Caco-2 (cell line): ENCODE data around the gene CROCC2. TPM values are rescaled to one million over a fixed set of nuclear protein-coding genes. Genes with fewer than 3 reads are reported as not detected.

Experiments used
- BruUV-seq: library from RNA; stranded (reverse); fragments of 400-500 nt; replicated peaks from 2 replicates; lab custom pipeline; 2021; lab: Mats Ljungman, UMichigan
- CTCF ChIA-PET: fragments of 300-600 bp; sonication (Branson Sonifier 250); formaldehyde crosslinking; loops from one replicate; lab custom pipeline; 2022; ENCODE audit warnings: antibody characterized with exemption; lab: Charles Lee
- POLR2A ChIA-PET: fragments of 300-600 bp; sonication (Branson Sonifier 250); formaldehyde crosslinking; loops from one replicate; lab custom pipeline; 2022; ENCODE audit warnings: antibody characterized with exemption; lab: Charles Lee
- DNase-seq, 2 experiments: peaks; one replicate each; pipeline versions ENCODE4 v3.0.0 to v3.0.0-alpha.2; 2020 to 2022
- H3K27me3 ChIP-seq: replicated peaks from 2 replicates; pipeline ENCODE4 v1.6.0; 2011; ENCODE audit warnings: low read length; ENCODE audit not compliant: control insufficient read depth, insufficient read depth
- H3K36me3 ChIP-seq: 2 replicates; pipeline ENCODE4 v1.5.1; 2011; ENCODE audit warnings: low read length; ENCODE audit not compliant: control insufficient read depth, insufficient read depth
- H3K4me1 ChIP-seq: fragments of 250-450 bp; sonication (Bioruptor Pico); 2 replicates; pipeline ENCODE4 v1.5.1; 2020; ENCODE audit warnings: mild to moderate bottlenecking
- H3K4me3 ChIP-seq: 2 replicates; pipeline ENCODE4 v1.5.1; 2011; ENCODE audit warnings: low read depth, mild to moderate bottlenecking, control low read depth, low read length
- H3K9me3 ChIP-seq: fragments of 250-450 bp; sonication (Bioruptor Pico); 2 replicates; pipeline ENCODE4 v1.5.1; 2020; ENCODE audit warnings: mild to moderate bottlenecking, moderate library complexity
- H3K27ac Mint-ChIP-seq: one replicate; pipeline ENCODE4 v1.8.0; 2022; ENCODE audit warnings: mixed read lengths; ENCODE audit not compliant: unreplicated experiment
- H3K27me3 Mint-ChIP-seq: one replicate; pipeline ENCODE4 v1.8.0; 2022; ENCODE audit warnings: mixed read lengths; ENCODE audit not compliant: insufficient read depth, unreplicated experiment
- H3K36me3 Mint-ChIP-seq: one replicate; pipeline ENCODE4 v1.8.0; 2022; ENCODE audit warnings: mild to moderate bottlenecking, mixed read lengths; ENCODE audit not compliant: insufficient read depth, unreplicated experiment
- H3K4me1 Mint-ChIP-seq: one replicate; pipeline ENCODE4 v1.8.0; 2022; ENCODE audit warnings: low read depth, mixed read lengths; ENCODE audit not compliant: unreplicated experiment
- H3K4me3 Mint-ChIP-seq: one replicate; pipeline ENCODE4 v1.8.0; 2022; ENCODE audit warnings: mild to moderate bottlenecking, moderate library complexity, mixed read lengths; ENCODE audit not compliant: unreplicated experiment
- H3K9me3 Mint-ChIP-seq: one replicate; pipeline ENCODE4 v1.8.0; 2022; ENCODE audit warnings: mixed read lengths; ENCODE audit not compliant: unreplicated experiment
- intact Hi-C: fragments of 100-400 bp; cut with micrococcal nuclease; formaldehyde crosslinking; loops from one replicate; pipeline ENCODE4 v1.10.0; 2022; ENCODE audit not compliant: unreplicated experiment
- total RNA-seq: library from RNA; stranded (reverse); gene quantifications from 2 replicates; pipeline ENCODE4 v1.2.3, GENCODE V29; 2022
- TF ChIP-seq, protein P1 (sequence below), 2 experiments: fragments of 200-600 bp in 1 of 2; IDR thresholded peaks; 1 replicate in 1 of 2; 2 replicates in 1 of 2; pipeline versions ENCODE4 v1.5.1 to v1.8.0; 2011 to 2022; ENCODE audit warnings: antibody characterized with exemption in 1 of 2, control low read depth in 1 of 2, inconsistent platforms in 1 of 2, low read depth in 1 of 2, low read length in 1 of 2, mild to moderate bottlenecking in 1 of 2, moderate library complexity in 1 of 2; ENCODE audit not compliant: insufficient read depth in 1 of 2, severe bottlenecking in 1 of 2, unreplicated experiment in 1 of 2

CROCC2 gene
- total RNA-seq, 1 experiment from 2014 or later: not detected

DNA sequence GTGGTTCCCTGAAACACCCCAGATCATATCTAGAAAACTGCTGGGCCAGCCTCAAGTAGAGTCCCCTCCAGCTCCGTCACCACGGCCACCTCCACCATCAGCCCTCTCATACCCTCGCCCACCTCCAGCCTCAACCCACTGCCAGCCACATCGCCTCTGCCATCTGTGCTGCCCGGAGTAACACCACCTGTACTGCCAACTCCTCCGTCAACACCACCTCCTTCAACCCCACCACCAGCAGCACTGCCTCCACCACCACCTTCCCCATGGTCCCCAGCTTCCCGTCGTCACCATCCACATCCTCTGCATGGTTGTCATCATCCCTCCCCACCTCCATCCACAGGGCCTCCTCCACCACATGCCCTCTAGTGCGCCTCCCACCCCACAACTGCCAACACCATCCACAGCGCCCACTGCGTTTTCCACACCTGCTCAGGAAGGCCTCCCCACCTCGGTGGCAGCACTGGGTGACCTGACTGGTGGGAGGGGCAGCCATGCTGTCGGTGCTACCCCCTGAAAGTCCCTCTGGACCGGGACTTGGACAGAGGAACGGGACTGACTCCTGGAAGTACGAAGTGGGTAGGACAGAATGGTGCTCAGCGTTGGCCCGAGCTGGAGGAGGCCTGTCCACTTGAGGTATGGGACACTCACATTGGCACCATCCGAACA, 93.9 kb downstream of the CROCC2 start:
- no peak for DNase-seq
- Mint-ChIP-seq H3K9me3 (no peaks in the 10 kb centered on the region), H3K36me3 (no peaks in the 10 kb centered on the region), H3K4me3 (peak overlapping the region; percentile 56), H3K27me3 (peaks cover 4% of the 10 kb centered on the region), H3K27ac (no peak overlapping the region), H3K4me1 (no peaks in the 10 kb centered on the region)
- Histone ChIP-seq H3K4me1 (no peaks in the 10 kb centered on the region), H3K36me3 (no peaks in the 10 kb centered on the region), H3K9me3 (peaks cover 6% of the 10 kb centered on the region), H3K27me3 (no peaks in the 10 kb centered on the region), H3K4me3 (no peak overlapping the region)
- POLR2A ChIA-PET: no interaction called here
- intact Hi-C loops: no loop called here
- TF ChIP-seq, protein P1, sequence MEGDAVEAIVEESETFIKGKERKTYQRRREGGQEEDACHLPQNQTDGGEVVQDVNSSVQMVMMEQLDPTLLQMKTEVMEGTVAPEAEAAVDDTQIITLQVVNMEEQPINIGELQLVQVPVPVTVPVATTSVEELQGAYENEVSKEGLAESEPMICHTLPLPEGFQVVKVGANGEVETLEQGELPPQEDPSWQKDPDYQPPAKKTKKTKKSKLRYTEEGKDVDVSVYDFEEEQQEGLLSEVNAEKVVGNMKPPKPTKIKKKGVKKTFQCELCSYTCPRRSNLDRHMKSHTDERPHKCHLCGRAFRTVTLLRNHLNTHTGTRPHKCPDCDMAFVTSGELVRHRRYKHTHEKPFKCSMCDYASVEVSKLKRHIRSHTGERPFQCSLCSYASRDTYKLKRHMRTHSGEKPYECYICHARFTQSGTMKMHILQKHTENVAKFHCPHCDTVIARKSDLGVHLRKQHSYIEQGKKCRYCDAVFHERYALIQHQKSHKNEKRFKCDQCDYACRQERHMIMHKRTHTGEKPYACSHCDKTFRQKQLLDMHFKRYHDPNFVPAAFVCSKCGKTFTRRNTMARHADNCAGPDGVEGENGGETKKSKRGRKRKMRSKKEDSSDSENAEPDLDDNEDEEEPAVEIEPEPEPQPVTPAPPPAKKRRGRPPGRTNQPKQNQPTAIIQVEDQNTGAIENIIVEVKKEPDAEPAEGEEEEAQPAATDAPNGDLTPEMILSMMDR (IDR thresholded peaks at IDR 0.05; ENCODE audit: insufficient read depth in 1 of 2, low read depth in 1 of 2, low read length in 1 of 2, severe bottlenecking in 1 of 2, unreplicated experiment in 1 of 2): no peak
- CTCF ChIA-PET: no interaction called here
- BruUV-seq: no TSS peak

- CTCF ChIA-PET: no interaction called here
- H3K36me3 Mint-ChIP-seq: no peaks in the 10 kb centered on the region
- DNase-seq: peak in 1 of 2 experiments; percentile 27
- Histone ChIP-seq H3K36me3 (no peaks in the 10 kb centered on the region), H3K4me3 (no peak overlapping the region), H3K27me3 (no peaks in the 10 kb centered on the region), H3K9me3 (peaks cover 6% of the 10 kb centered on the region), H3K4me1 (no peaks in the 10 kb centered on the region)
- no peak overlapping the region for H3K4me3 Mint-ChIP-seq
- POLR2A ChIA-PET: no interaction called here
- intact Hi-C loops: no loop called here
- TF ChIP-seq, protein P1 (IDR thresholded peaks at IDR 0.05; ENCODE audit: insufficient read depth in 1 of 2, low read depth in 1 of 2, low read length in 1 of 2, severe bottlenecking in 1 of 2, unreplicated experiment in 1 of 2): no peak
- H3K9me3 Mint-ChIP-seq: peaks cover 7% of the 10 kb centered on the region
- H3K27me3 Mint-ChIP-seq: peaks cover 4% of the 10 kb centered on the region
- H3K27ac Mint-ChIP-seq: no peak overlapping the region
- H3K4me1 Mint-ChIP-seq: no peaks in the 10 kb centered on the region
- no TSS peak for BruUV-seq
Observed at GRCh38 chr2:241000831-241001321, 94.7 kb downstream of the CROCC2 start.

GRCh38 chr2:241001413-241002274, 95.5 kb downstream of the CROCC2 start:
- Histone ChIP-seq H3K27me3 (no peaks in the 10 kb centered on the region), H3K4me3 (no peak overlapping the region), H3K4me1 (no peaks in the 10 kb centered on the region), H3K36me3 (no peaks in the 10 kb centered on the region), H3K9me3 (peaks cover 6% of the 10 kb centered on the region)
- H3K4me3 Mint-ChIP-seq: no peak overlapping the region
- peaks cover 14% of the 10 kb centered on the region for H3K9me3 Mint-ChIP-seq
- ChIA-PET POLR2A (no interaction called here), CTCF (no interaction called here)
- H3K4me1 Mint-ChIP-seq: no peaks in the 10 kb centered on the region
- no peak for DNase-seq
- no peak overlapping the region for H3K27ac Mint-ChIP-seq
- H3K36me3 Mint-ChIP-seq: no peaks in the 10 kb centered on the region
- TF ChIP-seq, protein P1 (IDR thresholded peaks at IDR 0.05; ENCODE audit: insufficient read depth in 1 of 2, low read depth in 1 of 2, low read length in 1 of 2, severe bottlenecking in 1 of 2, unreplicated experiment in 1 of 2): no peak
- intact Hi-C loops: no loop called here
- H3K27me3 Mint-ChIP-seq: peaks cover 4% of the 10 kb centered on the region
- no TSS peak for BruUV-seq
